CD8-positive, alpha-beta memory T cell (primary cell): Measurements from ENCODE around the gene SIMC1. TPM values are rescaled to one million over a fixed set of nuclear protein-coding genes. Genes with fewer than 3 reads are reported as not detected.

Source experiments
- CTCF ChIA-PET: fragments of 350-600 bp; sonication (Branson Sonifier 250); formaldehyde crosslinking; loops from one replicate; lab custom pipeline; 2021; ENCODE audit warnings: antibody characterized with exemption; lab: Charles Lee
- POLR2A ChIA-PET: fragments of 350-600 bp; sonication (Branson Sonifier 250); formaldehyde crosslinking; loops from one replicate; lab custom pipeline; 2021; ENCODE audit warnings: antibody characterized with exemption; lab: Charles Lee
- DNase-seq, 5 donors: peaks; one replicate each; pipeline versions ENCODE4 v3.0.0 to v3.0.0-alpha.2; 2020 to 2022; ENCODE audit warnings: mixed read lengths in 1 of 5
- H3K27ac ChIP-seq: one replicate; pipeline ENCODE4 v1.7.0; 2013; ENCODE audit warnings: low read depth, mild to moderate bottlenecking, low read length, moderate library complexity
- H3K27me3 ChIP-seq: 2 replicates; pipeline ENCODE4 v1.7.0; 2013; ENCODE audit warnings: low read length, mild to moderate bottlenecking; ENCODE audit not compliant: insufficient read depth, poor library complexity, severe bottlenecking
- H3K36me3 ChIP-seq: 2 replicates; pipeline ENCODE4 v1.7.0; 2013; ENCODE audit warnings: mild to moderate bottlenecking, low read length, moderate library complexity; ENCODE audit not compliant: insufficient read depth
- H3K4me1 ChIP-seq: 2 replicates; pipeline ENCODE4 v1.7.0; 2013; ENCODE audit warnings: mild to moderate bottlenecking, low read length, moderate library complexity; ENCODE audit not compliant: insufficient read depth
- H3K4me3 ChIP-seq: 2 replicates; pipeline ENCODE4 v1.7.0; 2013; ENCODE audit warnings: mild to moderate bottlenecking, low read length
- H3K9me3 ChIP-seq: 2 replicates; pipeline ENCODE4 v1.7.0; 2013; ENCODE audit warnings: mild to moderate bottlenecking, low read length
- H3K27ac Mint-ChIP-seq, 8 donors: one replicate each; pipeline ENCODE4 v1.8.0; 2020 to 2021; ENCODE audit warnings: mixed read lengths in 8 of 8, mild to moderate bottlenecking in 6 of 8, inconsistent platforms in 3 of 8, moderate library complexity in 3 of 8
- H3K27me3 Mint-ChIP-seq, 2 donors: one replicate each; pipeline ENCODE4 v1.8.0; 2020 to 2021; ENCODE audit warnings: mixed read lengths in 2 of 2, mild to moderate bottlenecking in 1 of 2, moderate library complexity in 1 of 2
- H3K36me3 Mint-ChIP-seq, 3 donors: one replicate each; pipeline ENCODE4 v1.8.0; 2020 to 2021; ENCODE audit warnings: mixed read lengths in 3 of 3, inconsistent platforms in 1 of 3, mild to moderate bottlenecking in 1 of 3
- H3K4me1 Mint-ChIP-seq, 3 donors: one replicate each; pipeline ENCODE4 v1.8.0; 2020 to 2021; ENCODE audit warnings: mixed read lengths in 3 of 3, inconsistent platforms in 1 of 3, mild to moderate bottlenecking in 1 of 3
- H3K4me3 Mint-ChIP-seq, 7 donors: one replicate each; pipeline ENCODE4 v1.8.0; 2020 to 2021; ENCODE audit warnings: mixed read lengths in 7 of 7, mild to moderate bottlenecking in 6 of 7, moderate library complexity in 4 of 7, inconsistent platforms in 2 of 7
- H3K9me3 Mint-ChIP-seq, 5 donors: one replicate each; pipeline ENCODE4 v1.8.0; 2020 to 2022; ENCODE audit warnings: mixed read lengths in 5 of 5, mild to moderate bottlenecking in 3 of 5, moderate library complexity in 2 of 5, inconsistent platforms in 1 of 5
- polyA plus RNA-seq: library from polyadenylated mRNA; unstranded; fragments of 300-500 nt; fragmentation: Illumina TruSeq; gene quantifications from one replicate; pipeline ENCODE4 v1.2.3, GENCODE V29; 2021
- total RNA-seq, 2 experiments: library from RNA; stranded (reverse); gene quantifications; one replicate each; pipeline ENCODE4 v1.2.3, GENCODE V29; 2021

The SIMC1 gene
- total and polyA plus RNA-seq, 3 experiments from 2014 or later, result 12.0 to 21.1 (median 20.5) TPM

DNA sequence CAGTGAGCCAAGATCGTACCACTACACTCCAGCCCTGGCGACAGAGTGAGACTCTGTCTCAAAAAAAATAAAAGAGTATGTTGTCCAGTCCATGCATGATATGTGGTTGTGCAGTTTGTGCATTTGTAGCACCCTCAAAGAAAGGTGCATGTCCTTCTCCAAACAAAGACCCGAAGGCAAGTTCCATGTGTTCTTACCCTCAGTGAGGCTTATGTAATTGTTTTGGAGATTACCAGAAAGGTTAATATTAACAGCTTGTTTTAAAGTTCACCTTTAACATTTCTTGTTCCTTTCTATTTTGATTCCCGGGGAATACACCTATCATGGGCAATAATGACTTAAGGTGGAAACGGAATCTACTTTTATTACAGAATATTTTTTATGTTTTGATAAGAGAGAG, 101.1 kb downstream of the SIMC1 start:
- Histone ChIP-seq H3K27ac (no peak overlapping the region), H3K9me3 (no peaks in the 10 kb centered on the region), H3K27me3 (no peaks in the 10 kb centered on the region), H3K4me1 (no peaks in the 10 kb centered on the region), H3K36me3 (peaks cover 17% of the 10 kb centered on the region), H3K4me3 (no peak overlapping the region)
- H3K4me1 Mint-ChIP-seq, result no peaks in the 10 kb centered on the region
- no peak for DNase-seq
- peaks cover 0 to 1% of the 10 kb centered on the region in 2 donors for H3K27me3 Mint-ChIP-seq
- peaks cover 0 to 3% (median 0%) of the 10 kb centered on the region in 5 donors for H3K9me3 Mint-ChIP-seq
- CTCF ChIA-PET, result interaction anchor here (1.1 kb wide), 1 partner anchor 77 kb away, joined by 4 read pairs; no protein-coding TSS in a partner anchor
- POLR2A ChIA-PET, result no interaction called here
- H3K4me3 Mint-ChIP-seq, result no peak overlapping the region
- H3K36me3 Mint-ChIP-seq, result peaks cover 8 to 52% (median 24%) of the 10 kb centered on the region in 3 donors
- H3K27ac Mint-ChIP-seq, result no peak overlapping the region

- Histone ChIP-seq H3K36me3 (peaks cover 21% of the 10 kb centered on the region), H3K4me3 (no peak overlapping the region), H3K27me3 (no peaks in the 10 kb centered on the region), H3K27ac (no peak overlapping the region), H3K9me3 (no peaks in the 10 kb centered on the region), H3K4me1 (no peaks in the 10 kb centered on the region)
- CTCF ChIA-PET, result interaction anchor here (1.1 kb wide), 1 partner anchor 21 kb away, joined by 3 read pairs; no protein-coding TSS in a partner anchor
- Mint-ChIP-seq H3K27me3 (peaks cover 0 to 1% of the 10 kb centered on the region in 2 donors), H3K4me3 (no peak overlapping the region), H3K9me3 (no peaks in the 10 kb centered on the region), H3K27ac (peak overlapping the region in 7 of 8 donors; percentile 4 to 94 (median 40)), H3K36me3 (peaks cover 5 to 61% (median 25%) of the 10 kb centered on the region in 3 donors), H3K4me1 (no peaks in the 10 kb centered on the region)
- POLR2A ChIA-PET, result no interaction called here
- no peak for DNase-seq
Observed at GRCh38 chr5:176341325-176342157, 103.3 kb downstream of the SIMC1 start.

DNA sequence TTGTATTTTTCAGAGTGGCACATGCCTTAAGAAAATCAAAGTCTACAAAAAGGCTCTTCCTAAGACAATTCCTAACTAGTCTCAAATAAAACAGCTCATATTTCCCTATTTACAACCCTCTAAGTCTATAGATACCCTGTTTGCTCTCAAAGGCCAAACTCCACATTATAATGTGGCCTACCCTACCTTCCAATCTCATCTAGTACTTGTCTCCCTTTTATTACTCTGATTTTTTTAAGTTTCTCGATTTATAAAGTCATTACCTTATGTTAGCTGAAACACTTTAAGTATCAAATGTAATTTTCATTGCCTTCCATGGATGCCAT, 103.9 kb downstream of the SIMC1 start:
- POLR2A ChIA-PET, result no interaction called here
- H3K27me3 ChIP-seq, result no peaks in the 10 kb centered on the region
- no peak overlapping the region for H3K4me3 ChIP-seq
- H3K9me3 ChIP-seq, result no peaks in the 10 kb centered on the region
- H3K9me3 Mint-ChIP-seq, result no peaks in the 10 kb centered on the region
- H3K4me1 ChIP-seq, result no peaks in the 10 kb centered on the region
- H3K36me3 ChIP-seq, result peaks cover 16% of the 10 kb centered on the region
- no peak overlapping the region for H3K27ac ChIP-seq
- peak overlapping the region in 6 of 8 donors; percentile 2 to 62 (median 20) for H3K27ac Mint-ChIP-seq
- H3K36me3 Mint-ChIP-seq, result peaks cover 5 to 60% (median 20%) of the 10 kb centered on the region in 3 donors
- no peaks in the 10 kb centered on the region for H3K4me1 Mint-ChIP-seq
- H3K27me3 Mint-ChIP-seq, result no peaks in the 10 kb centered on the region
- DNase-seq, result no peak
- H3K4me3 Mint-ChIP-seq, result no peak overlapping the region
- CTCF ChIA-PET, result interaction anchor here (1.1 kb wide), 1 partner anchor 20 kb away, joined by 3 read pairs; no protein-coding TSS in a partner anchor

- Histone ChIP-seq H3K27me3 (no peaks in the 10 kb centered on the region), H3K4me1 (no peaks in the 10 kb centered on the region), H3K27ac (no peak overlapping the region), H3K4me3 (no peak overlapping the region), H3K9me3 (no peaks in the 10 kb centered on the region), H3K36me3 (peaks cover 17% of the 10 kb centered on the region)
- CTCF ChIA-PET, result interaction anchor here (1.0 kb wide), 1 partner anchor 19 kb away, joined by 3 read pairs; the partner anchor contains the start of gene KIAA1191
- H3K27me3 Mint-ChIP-seq, result no peaks in the 10 kb centered on the region
- H3K4me3 Mint-ChIP-seq, result no peak overlapping the region
- H3K36me3 Mint-ChIP-seq, result peaks cover 1 to 61% (median 17%) of the 10 kb centered on the region in 3 donors
- H3K27ac Mint-ChIP-seq, result peak overlapping the region in 3 of 8 donors; percentile 2 to 81 (median 48)
- no peaks in the 10 kb centered on the region for H3K9me3 Mint-ChIP-seq
- POLR2A ChIA-PET, result no interaction called here
- DNase-seq, result no peak
- no peaks in the 10 kb centered on the region for H3K4me1 Mint-ChIP-seq
Observed at GRCh38 chr5:176342766-176343458, 104.7 kb downstream of the SIMC1 start.

DNA sequence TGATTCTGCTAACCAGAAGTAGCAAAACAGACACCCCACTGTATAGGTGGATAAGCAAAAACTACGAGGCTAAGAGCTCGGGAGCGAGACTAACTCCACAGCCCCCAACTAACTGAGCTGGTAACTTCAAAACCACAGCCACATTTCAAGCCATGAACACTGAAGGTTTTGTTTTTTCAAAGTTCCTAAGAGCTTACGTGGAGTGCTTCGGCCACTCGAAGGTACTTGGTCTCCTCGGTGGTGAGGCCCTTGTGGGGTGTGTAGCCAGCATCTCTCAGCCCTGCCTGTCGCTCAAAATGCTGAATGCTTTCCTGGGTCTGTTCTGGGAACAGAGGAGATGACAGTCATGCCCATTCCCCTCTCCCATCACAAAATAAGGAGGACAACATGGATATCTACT, 112.2 kb downstream of the SIMC1 start:
- Mint-ChIP-seq H3K9me3 (no peaks in the 10 kb centered on the region), H3K4me3 (no peak overlapping the region), H3K36me3 (peaks cover 7 to 95% (median 26%) of the 10 kb centered on the region in 3 donors), H3K27ac (peak overlapping the region in 4 of 8 donors; percentile 8 to 74 (median 44)), H3K4me1 (peaks cover 15 to 29% (median 26%) of the 10 kb centered on the region in 3 donors), H3K27me3 (no peaks in the 10 kb centered on the region)
- CTCF ChIA-PET, result no interaction called here
- Histone ChIP-seq H3K9me3 (no peaks in the 10 kb centered on the region), H3K4me1 (no peaks in the 10 kb centered on the region), H3K27me3 (no peaks in the 10 kb centered on the region), H3K36me3 (peaks cover 81% of the 10 kb centered on the region), H3K4me3 (no peak overlapping the region), H3K27ac (no peak overlapping the region)
- no peak for DNase-seq
- POLR2A ChIA-PET, result no interaction called here

GRCh38 chr5:176352116-176352878, 114.1 kb downstream of the SIMC1 start:
- Mint-ChIP-seq H3K36me3 (peaks cover 7 to 97% (median 23%) of the 10 kb centered on the region in 3 donors), H3K4me3 (no peak overlapping the region), H3K27ac (peak overlapping the region in 6 of 8 donors; percentile 4 to 75 (median 55)), H3K4me1 (peaks cover 17 to 43% (median 31%) of the 10 kb centered on the region in 3 donors), H3K9me3 (no peaks in the 10 kb centered on the region), H3K27me3 (no peaks in the 10 kb centered on the region)
- Histone ChIP-seq H3K4me3 (no peak overlapping the region), H3K27ac (no peak overlapping the region), H3K36me3 (peaks cover 94% of the 10 kb centered on the region), H3K27me3 (no peaks in the 10 kb centered on the region), H3K4me1 (no peaks in the 10 kb centered on the region), H3K9me3 (no peaks in the 10 kb centered on the region)
- DNase-seq, result no peak
- ChIA-PET CTCF (interaction anchor here (1.2 kb wide), 1 partner anchor 64 kb away, joined by 3 read pairs; no protein-coding TSS in a partner anchor), POLR2A (interaction anchor here (0.7 kb wide), 1 partner anchor 245 kb away, joined by 10 read pairs; no protein-coding TSS in a partner anchor)

- H3K4me3 Mint-ChIP-seq, result peak overlapping the region in 1 of 7 donors; percentile 13
- Histone ChIP-seq H3K27me3 (no peaks in the 10 kb centered on the region), H3K4me1 (no peaks in the 10 kb centered on the region), H3K27ac (no peak overlapping the region), H3K36me3 (peaks cover 87% of the 10 kb centered on the region), H3K9me3 (no peaks in the 10 kb centered on the region), H3K4me3 (no peak overlapping the region)
- DNase-seq, result no peak
- H3K27me3 Mint-ChIP-seq, result no peaks in the 10 kb centered on the region
- H3K4me1 Mint-ChIP-seq, result peaks cover 27 to 55% (median 41%) of the 10 kb centered on the region in 3 donors
- POLR2A ChIA-PET, result no interaction called here
- peak overlapping the region in 3 of 8 donors; percentile 4 to 41 (median 23) for H3K27ac Mint-ChIP-seq
- H3K9me3 Mint-ChIP-seq, result no peaks in the 10 kb centered on the region
- CTCF ChIA-PET, result interaction anchor here (1.1 kb wide), 1 partner anchor 8 kb away, joined by 3 read pairs; no protein-coding TSS in a partner anchor
- peaks cover 7 to 97% (median 20%) of the 10 kb centered on the region in 3 donors for H3K36me3 Mint-ChIP-seq
Observed at GRCh38 chr5:176353533-176353932, 115.3 kb downstream of the SIMC1 start.
